Heart left ventricle (tissue), 13 donors: ENCODE measurements around the gene ARHGAP15.

ENCODE experiments used
- POLR2A ChIP-seq, 2 donors: fragments of 450-650 bp; IDR thresholded peaks; one replicate each; pipeline ENCODE4 v1.6.1; 2017; ENCODE audit warnings: antibody characterized with exemption in 2 of 2, mild to moderate bottlenecking in 2 of 2, moderate library complexity in 2 of 2
- TF ChIP-seq, protein P1 (sequence below), 12 donors: fragments of 200-600 bp; sonication (generic) in 4 of 12; IDR thresholded peaks; one replicate each; pipeline versions ENCODE4 v1.5.0 to v1.8.0; 2018 to 2022; ENCODE audit warnings: antibody characterized with exemption in 12 of 12, mild to moderate bottlenecking in 5 of 12
- donor health status: ischemic (EF 13 %, LVEDD 7.1; RV severe dilation, severe dysfunction).
- donor health status: DM: no; HTN: yes; CAD: no.
- donor health status: DM: no; HTN: no; CAD: no.
- donor health status: ischemic (EF 25% LVEDD 6.9; RV normal size, moderate dysfunction).
- donor health status: ischemic (EF 25% LVEDD 5.7; RV mildly dilated, moderate dysfunction).
- donor health status: ischemic (EF 35%, LVEDD 5.7; RV mildly dilated, moderate dysfunction).
- donor health status: nonischemic (EF 11% LVEDD 7.7; RV severe dilation, severe dysfunction).
- donor health status: DM: yes; HTN: yes; CAD: no.
- donor health status: PGD.
- donor health status: ischemic (EF 29% LVEDD 5.4; RV normal size, mild dysfunction).
- donor health status: nonischemic (EF 23%, LVEDD 6.1; RV moderate dilation, normal function).

DNA sequence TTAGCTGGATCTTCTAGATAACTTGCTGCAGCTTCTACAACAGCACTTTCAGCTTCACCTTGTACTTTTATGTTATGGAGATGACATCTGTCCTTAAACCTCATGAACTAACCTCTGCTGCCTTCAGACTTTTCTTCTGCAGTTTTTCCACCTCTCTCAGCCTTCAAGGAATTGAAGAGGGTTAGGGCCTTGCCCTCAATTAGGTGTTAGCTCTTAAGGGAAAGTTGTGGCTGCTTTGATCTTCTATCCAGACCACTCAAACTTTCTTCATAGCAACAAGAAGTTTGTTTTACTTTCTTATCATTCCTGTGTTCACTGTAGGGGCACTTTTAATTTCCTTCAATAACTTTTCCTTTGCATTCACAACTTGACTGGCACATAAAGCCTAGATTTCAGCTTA, 52.3 kb downstream of the ARHGAP15 start:
- TF ChIP-seq, protein P1, sequence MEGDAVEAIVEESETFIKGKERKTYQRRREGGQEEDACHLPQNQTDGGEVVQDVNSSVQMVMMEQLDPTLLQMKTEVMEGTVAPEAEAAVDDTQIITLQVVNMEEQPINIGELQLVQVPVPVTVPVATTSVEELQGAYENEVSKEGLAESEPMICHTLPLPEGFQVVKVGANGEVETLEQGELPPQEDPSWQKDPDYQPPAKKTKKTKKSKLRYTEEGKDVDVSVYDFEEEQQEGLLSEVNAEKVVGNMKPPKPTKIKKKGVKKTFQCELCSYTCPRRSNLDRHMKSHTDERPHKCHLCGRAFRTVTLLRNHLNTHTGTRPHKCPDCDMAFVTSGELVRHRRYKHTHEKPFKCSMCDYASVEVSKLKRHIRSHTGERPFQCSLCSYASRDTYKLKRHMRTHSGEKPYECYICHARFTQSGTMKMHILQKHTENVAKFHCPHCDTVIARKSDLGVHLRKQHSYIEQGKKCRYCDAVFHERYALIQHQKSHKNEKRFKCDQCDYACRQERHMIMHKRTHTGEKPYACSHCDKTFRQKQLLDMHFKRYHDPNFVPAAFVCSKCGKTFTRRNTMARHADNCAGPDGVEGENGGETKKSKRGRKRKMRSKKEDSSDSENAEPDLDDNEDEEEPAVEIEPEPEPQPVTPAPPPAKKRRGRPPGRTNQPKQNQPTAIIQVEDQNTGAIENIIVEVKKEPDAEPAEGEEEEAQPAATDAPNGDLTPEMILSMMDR (IDR thresholded peaks at IDR 0.05) = no peak
- no peak for TF ChIP-seq POLR2A (IDR thresholded peaks at IDR 0.05)
